Neuronal stem cell (in vitro differentiated cells): ENCODE data around the gene PGAP3.

Experiments used
- DNase-seq: peaks from one replicate; pipeline ENCODE4 v3.0.0-alpha.2; 2013; ENCODE audit warnings: low spot score
- H2AFZ ChIP-seq: one replicate; pipeline ENCODE4 v1.6.1; 2013; ENCODE audit warnings: mild to moderate bottlenecking, low read length, inconsistent platforms
- H2AK5ac ChIP-seq: 2 replicates; pipeline ENCODE4 v1.6.1; 2013; ENCODE audit warnings: low read depth, mild to moderate bottlenecking, inconsistent platforms, low read length, moderate library complexity, mixed read lengths
- H2BK120ac ChIP-seq: 2 replicates; pipeline ENCODE4 v1.6.1; 2013; ENCODE audit warnings: low read depth, mild to moderate bottlenecking, inconsistent platforms, low read length, moderate library complexity, mixed read lengths
- H2BK12ac ChIP-seq: one replicate; pipeline ENCODE4 v1.6.1; 2013; ENCODE audit warnings: low read length, inconsistent platforms
- H2BK15ac ChIP-seq: 2 replicates; pipeline ENCODE4 v1.6.1; 2013; ENCODE audit warnings: mild to moderate bottlenecking, low read length, inconsistent platforms, mixed read lengths
- H2BK5ac ChIP-seq: one replicate; pipeline ENCODE4 v1.6.1; 2013; ENCODE audit warnings: inconsistent platforms, mild to moderate bottlenecking, low read length, moderate library complexity
- H3K14ac ChIP-seq: one replicate; pipeline ENCODE4 v1.6.1; 2013; ENCODE audit warnings: low read length, inconsistent platforms
- H3K18ac ChIP-seq: 2 replicates; pipeline ENCODE4 v1.6.1; 2013; ENCODE audit warnings: low read length, inconsistent platforms
- H3K23ac ChIP-seq: 2 replicates; pipeline ENCODE4 v1.6.1; 2013; ENCODE audit warnings: low read depth, mild to moderate bottlenecking, mixed read lengths, low read length, inconsistent platforms; ENCODE audit not compliant: poor library complexity
- H3K27ac ChIP-seq: replicated peaks from 3 replicates; pipeline ENCODE4 v1.5.1; 2013; ENCODE audit warnings: low read length, inconsistent platforms
- H3K27me3 ChIP-seq, 3 experiments: 2 replicates each; pipeline ENCODE4 v1.6.1; 2013; ENCODE audit warnings: low read length in 3 of 3, mild to moderate bottlenecking in 2 of 3, inconsistent platforms in 1 of 3, low read depth in 1 of 3, mixed read lengths in 1 of 3, moderate library complexity in 1 of 3; ENCODE audit not compliant: control insufficient read depth in 3 of 3, insufficient read depth in 3 of 3
- H3K36me3 ChIP-seq, 2 donors: replicated peaks in 1 of 2; 2 replicates each; pipeline ENCODE4 v1.6.1; 2013; ENCODE audit warnings: low read length in 2 of 2; ENCODE audit not compliant: control insufficient read depth in 2 of 2, insufficient read depth in 2 of 2
- H3K4ac ChIP-seq: 2 replicates; pipeline ENCODE4 v1.6.1; 2013; ENCODE audit warnings: inconsistent platforms, mild to moderate bottlenecking, low read length, moderate library complexity
- H3K4me1 ChIP-seq, 2 donors: 1 replicate in 1 of 2; 2 replicates in 1 of 2; pipeline ENCODE4 v1.6.1; 2013; ENCODE audit warnings: low read length in 2 of 2, low read depth in 1 of 2; ENCODE audit not compliant: control insufficient read depth in 2 of 2, insufficient read depth in 1 of 2
- H3K4me2 ChIP-seq: one replicate; pipeline ENCODE4 v1.6.1; 2013; ENCODE audit warnings: mild to moderate bottlenecking, low read length, inconsistent platforms; ENCODE audit not compliant: insufficient read depth, poor library complexity, severe bottlenecking
- H3K4me3 ChIP-seq, 2 donors: 2 replicates each; pipeline ENCODE4 v1.5.1; 2013; ENCODE audit warnings: low read length in 2 of 2, mild to moderate bottlenecking in 2 of 2, inconsistent platforms in 1 of 2, moderate library complexity in 1 of 2
- H3K79me1 ChIP-seq: one replicate; pipeline ENCODE4 v1.6.1; 2013; ENCODE audit warnings: low read depth, mild to moderate bottlenecking, inconsistent platforms, low read length, moderate library complexity
- H3K9ac ChIP-seq: one replicate; pipeline ENCODE4 v1.6.1; 2013; ENCODE audit warnings: mild to moderate bottlenecking, low read depth, low read length, inconsistent platforms; ENCODE audit not compliant: poor library complexity
- H3K9me3 ChIP-seq, 2 donors: replicated peaks in 1 of 2; 2 replicates each; pipeline versions ENCODE3 to v1.6.1; 2013; ENCODE audit warnings: low read length in 2 of 2, mild to moderate bottlenecking in 2 of 2, inconsistent platforms in 1 of 2, low read depth in 1 of 2, mixed read lengths in 1 of 2, moderate library complexity in 1 of 2; ENCODE audit not compliant: control insufficient read depth in 2 of 2, insufficient read depth in 1 of 2
- H4K8ac ChIP-seq: one replicate; pipeline ENCODE4 v1.6.1; 2013; ENCODE audit warnings: low read depth, mild to moderate bottlenecking, inconsistent platforms, low read length, moderate library complexity
- H4K91ac ChIP-seq: one replicate; pipeline ENCODE4 v1.6.1; 2013; ENCODE audit warnings: low read length, low read depth, mild to moderate bottlenecking, inconsistent platforms; ENCODE audit not compliant: poor library complexity
- WGBS, 2 donors: extraction: QIAGEN DNeasy Blood & Tissue Kit; methylation state at CpG; one replicate each; pipeline ENCODE4 v1.1.7; 2013; ENCODE audit warnings: missing lambda C conversion rate in 2 of 2, mixed read lengths in 1 of 2; ENCODE audit not compliant: insufficient read length in 2 of 2, insufficient replicate concordance in 1 of 2; ENCODE audit errors: extremely low coverage in 2 of 2; 5-methylcytosine and 5-hydroxymethylcytosine counted together

Gene PGAP3

DNA sequence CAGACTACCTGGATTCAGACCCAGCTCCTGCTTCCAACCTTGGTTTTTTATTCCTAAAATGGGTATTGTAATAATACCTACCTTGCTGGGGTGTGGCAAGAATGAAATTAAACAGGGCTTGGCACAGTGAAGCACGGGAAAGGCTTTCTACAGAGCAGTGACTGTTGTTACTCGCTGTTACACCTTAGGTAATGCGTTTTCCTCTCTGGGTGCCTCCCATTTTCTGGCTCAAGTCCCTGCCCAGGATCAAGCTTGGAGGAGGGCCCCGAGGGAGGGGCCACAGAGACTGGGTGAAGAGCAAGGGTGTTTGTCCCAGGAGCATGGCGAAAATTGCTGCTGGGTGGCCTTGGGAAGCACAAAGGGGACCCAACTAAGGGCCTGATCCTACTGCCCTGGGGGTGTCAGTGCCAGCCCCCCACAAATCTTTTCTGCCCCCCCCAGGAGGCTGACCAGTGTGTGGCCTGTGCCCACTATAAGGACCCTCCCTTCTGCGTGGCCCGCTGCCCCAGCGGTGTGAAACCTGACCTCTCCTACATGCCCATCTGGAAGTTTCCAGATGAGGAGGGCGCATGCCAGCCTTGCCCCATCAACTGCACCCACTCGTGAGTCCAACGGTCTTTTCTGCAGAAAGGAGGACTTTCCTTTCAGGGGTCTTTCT, 29.2 kb upstream of the PGAP3 start:
- H2AK5ac ChIP-seq: no peak overlapping the region
- H3K4me2 ChIP-seq: no peak overlapping the region
- H2AFZ ChIP-seq: no peak overlapping the region
- H3K27me3 ChIP-seq: no peaks in the 10 kb centered on the region
- WGBS, 2 donors: no CpG with 5 or more reads among the region's 11 CpGs
- no peak overlapping the region for H4K91ac ChIP-seq
- H2BK5ac ChIP-seq: no peak overlapping the region
- H2BK12ac ChIP-seq: no peak overlapping the region
- H3K9me3 ChIP-seq: no peaks in the 10 kb centered on the region
- no peak overlapping the region for H3K4ac ChIP-seq
- no peak overlapping the region for H3K9ac ChIP-seq
- H3K79me1 ChIP-seq: peaks cover 5% of the 10 kb centered on the region
- no peak overlapping the region for H3K27ac ChIP-seq
- no peak overlapping the region for H3K14ac ChIP-seq
- H3K18ac ChIP-seq: no peak overlapping the region
- peak overlapping the region; percentile 98 for H3K23ac ChIP-seq
- no peak overlapping the region for H4K8ac ChIP-seq
- H3K4me3 ChIP-seq: no peak overlapping the region
- H3K36me3 ChIP-seq: peaks cover 53 to 88% of the 10 kb centered on the region in 2 donors
- H2BK15ac ChIP-seq: no peak overlapping the region
- no peaks in the 10 kb centered on the region for H3K4me1 ChIP-seq
- no peak overlapping the region for H2BK120ac ChIP-seq
- DNase-seq: no peak

DNA sequence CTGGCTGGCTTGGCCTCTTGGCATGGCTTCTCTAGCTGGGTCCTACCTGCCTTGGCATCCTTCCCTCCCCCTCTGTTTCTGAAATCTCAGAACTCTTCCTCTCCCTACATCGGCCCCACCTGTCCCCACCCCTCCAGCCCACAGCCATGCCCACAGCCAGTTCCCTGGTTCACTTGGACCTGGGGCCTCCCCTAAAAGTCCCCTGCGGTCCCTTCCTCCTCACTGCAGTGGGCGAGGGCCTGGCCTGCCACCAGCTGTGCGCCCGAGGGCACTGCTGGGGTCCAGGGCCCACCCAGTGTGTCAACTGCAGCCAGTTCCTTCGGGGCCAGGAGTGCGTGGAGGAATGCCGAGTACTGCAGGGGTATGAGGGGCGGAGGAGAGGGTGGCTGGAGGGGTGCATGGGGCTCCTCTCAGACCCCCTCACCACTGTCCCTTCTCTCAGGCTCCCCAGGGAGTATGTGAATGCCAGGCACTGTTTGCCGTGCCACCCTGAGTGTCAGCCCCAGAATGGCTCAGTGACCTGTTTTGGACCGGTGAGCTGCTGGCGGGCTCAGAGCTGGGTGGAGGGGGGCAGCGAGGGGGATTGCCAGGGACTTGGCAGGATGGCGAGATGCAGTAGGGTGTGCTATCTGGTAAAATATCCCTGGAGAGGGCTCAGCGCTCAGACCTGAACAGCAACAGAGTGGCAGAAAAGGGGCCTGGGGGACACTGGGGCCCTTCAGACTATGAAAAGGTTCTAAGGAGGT, 28.4 kb upstream of the PGAP3 start:
- Histone ChIP-seq H3K36me3 (peaks cover 57 to 88% of the 10 kb centered on the region in 2 donors), H2BK120ac (no peak overlapping the region), H4K91ac (no peak overlapping the region), H2AFZ (no peak overlapping the region), H3K79me1 (peaks cover 5% of the 10 kb centered on the region), H3K4me2 (no peak overlapping the region), H3K23ac (peak overlapping the region; percentile 98), H2AK5ac (no peak overlapping the region), H3K14ac (no peak overlapping the region), H4K8ac (no peak overlapping the region), H2BK12ac (no peak overlapping the region), H3K9ac (peak overlapping the region; percentile 70), H3K4me1 (no peaks in the 10 kb centered on the region), H3K18ac (no peak overlapping the region), H3K9me3 (no peaks in the 10 kb centered on the region), H3K4ac (no peak overlapping the region), H2BK15ac (no peak overlapping the region), H2BK5ac (no peak overlapping the region), H3K27me3 (no peaks in the 10 kb centered on the region), H3K4me3 (no peak overlapping the region), H3K27ac (no peak overlapping the region)
- DNase-seq: no peak
- no CpG with 5 or more reads among the region's 15 CpGs for WGBS, 2 donors

DNA sequence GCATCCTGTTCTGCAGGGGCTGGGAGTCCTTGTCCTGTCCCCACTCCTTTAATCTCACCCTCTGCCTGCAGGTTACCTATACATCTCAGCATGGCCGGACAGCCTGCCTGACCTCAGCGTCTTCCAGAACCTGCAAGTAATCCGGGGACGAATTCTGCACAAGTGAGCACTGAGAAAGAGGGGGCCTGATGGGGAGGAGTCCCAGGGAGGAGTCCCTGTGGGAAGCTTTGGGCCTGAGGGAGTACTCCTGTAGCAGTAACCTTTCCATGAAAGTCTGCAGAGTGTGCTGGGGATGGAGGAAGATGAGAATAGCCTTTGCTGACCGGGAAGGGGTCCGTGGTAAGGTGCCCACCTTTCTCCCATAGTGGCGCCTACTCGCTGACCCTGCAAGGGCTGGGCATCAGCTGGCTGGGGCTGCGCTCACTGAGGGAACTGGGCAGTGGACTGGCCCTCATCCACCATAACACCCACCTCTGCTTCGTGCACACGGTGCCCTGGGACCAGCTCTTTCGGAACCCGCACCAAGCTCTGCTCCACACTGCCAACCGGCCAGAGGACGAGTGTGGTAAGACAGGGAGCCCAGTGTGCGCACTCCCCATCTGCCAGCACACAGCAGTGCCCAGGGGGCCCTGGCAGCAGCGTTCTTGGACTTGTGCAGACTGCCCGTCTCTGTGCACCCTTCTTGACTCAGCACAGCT, 27.7 kb upstream of the PGAP3 start:
- H4K91ac ChIP-seq: no peak overlapping the region
- no peak for DNase-seq
- no peaks in the 10 kb centered on the region for H3K9me3 ChIP-seq
- H3K23ac ChIP-seq: no peak overlapping the region
- no peaks in the 10 kb centered on the region for H3K4me1 ChIP-seq
- H3K36me3 ChIP-seq: peaks cover 56 to 87% of the 10 kb centered on the region in 2 donors
- H2BK5ac ChIP-seq: no peak overlapping the region
- no peak overlapping the region for H2BK15ac ChIP-seq
- no peak overlapping the region for H3K4me3 ChIP-seq
- H3K27ac ChIP-seq: no peak overlapping the region
- no peak overlapping the region for H3K9ac ChIP-seq
- H2AK5ac ChIP-seq: no peak overlapping the region
- no peak overlapping the region for H2AFZ ChIP-seq
- H4K8ac ChIP-seq: no peak overlapping the region
- H3K4me2 ChIP-seq: no peak overlapping the region
- H3K79me1 ChIP-seq: peaks cover 5% of the 10 kb centered on the region
- H2BK120ac ChIP-seq: no peak overlapping the region
- H2BK12ac ChIP-seq: no peak overlapping the region
- no peak overlapping the region for H3K18ac ChIP-seq
- no peak overlapping the region for H3K14ac ChIP-seq
- no CpG with 5 or more reads among the region's 18 CpGs for WGBS, 2 donors
- no peaks in the 10 kb centered on the region for H3K27me3 ChIP-seq
- H3K4ac ChIP-seq: no peak overlapping the region

DNA sequence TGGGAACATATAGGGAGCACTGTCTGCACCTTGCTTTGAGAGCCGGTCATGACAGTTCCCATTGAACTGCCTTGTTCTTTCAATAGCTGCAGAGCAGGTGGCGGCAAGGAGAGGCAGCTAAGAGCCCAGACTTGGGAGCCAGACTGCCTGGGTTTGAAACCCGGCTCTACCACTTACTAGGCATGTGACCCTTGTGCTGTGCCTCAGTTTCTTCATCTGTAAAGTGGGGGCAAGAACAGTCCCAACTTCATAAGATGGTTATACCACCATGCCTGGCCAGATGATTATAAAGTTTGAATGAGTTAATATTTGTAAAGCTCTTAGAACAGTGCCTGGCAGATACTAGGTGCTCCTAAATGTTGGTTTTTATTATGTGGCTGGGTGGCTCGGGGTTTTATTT, 26.4 kb upstream of the PGAP3 start:
- Histone ChIP-seq H3K36me3 (peaks cover 57 to 87% of the 10 kb centered on the region in 2 donors), H2BK12ac (no peak overlapping the region), H3K14ac (no peak overlapping the region), H3K79me1 (peaks cover 8% of the 10 kb centered on the region), H3K4me1 (no peaks in the 10 kb centered on the region), H2AFZ (no peak overlapping the region), H3K27me3 (no peaks in the 10 kb centered on the region), H3K4ac (no peak overlapping the region), H3K4me3 (no peak overlapping the region), H3K27ac (no peak overlapping the region), H2BK15ac (no peak overlapping the region), H3K4me2 (no peak overlapping the region), H2AK5ac (no peak overlapping the region), H4K91ac (no peak overlapping the region), H3K23ac (no peak overlapping the region), H2BK120ac (no peak overlapping the region), H4K8ac (no peak overlapping the region), H3K9ac (no peak overlapping the region), H2BK5ac (no peak overlapping the region), H3K9me3 (no peaks in the 10 kb centered on the region), H3K18ac (no peak overlapping the region)
- DNase-seq: no peak
- WGBS, 2 donors: no CpG with 5 or more reads among the region's 4 CpGs
